Stimulated activated CD8-positive, alpha-beta memory T cell treated with anti-CD3 and anti-CD28 coated beads, Interleukin-2, amount 100 ng/mL, for 48 hours (primary cell): ENCODE data around the gene RBPJ.
"Not testable (repeated sequence)": the region's sequence is repeated elsewhere in the genome, so short reads cannot be mapped to it uniquely, and the experiment has no call there.

Experiments used
- DNase-seq, 2 donors: peaks; one replicate each; pipeline ENCODE4 v3.0.0-alpha.2; 2020; ENCODE audit warnings: low read depth in 2 of 2

RBPJ gene

GRCh38 chr4:26375551-26375950, 54.7 kb downstream of the RBPJ start:
- no peak for DNase-seq

DNA sequence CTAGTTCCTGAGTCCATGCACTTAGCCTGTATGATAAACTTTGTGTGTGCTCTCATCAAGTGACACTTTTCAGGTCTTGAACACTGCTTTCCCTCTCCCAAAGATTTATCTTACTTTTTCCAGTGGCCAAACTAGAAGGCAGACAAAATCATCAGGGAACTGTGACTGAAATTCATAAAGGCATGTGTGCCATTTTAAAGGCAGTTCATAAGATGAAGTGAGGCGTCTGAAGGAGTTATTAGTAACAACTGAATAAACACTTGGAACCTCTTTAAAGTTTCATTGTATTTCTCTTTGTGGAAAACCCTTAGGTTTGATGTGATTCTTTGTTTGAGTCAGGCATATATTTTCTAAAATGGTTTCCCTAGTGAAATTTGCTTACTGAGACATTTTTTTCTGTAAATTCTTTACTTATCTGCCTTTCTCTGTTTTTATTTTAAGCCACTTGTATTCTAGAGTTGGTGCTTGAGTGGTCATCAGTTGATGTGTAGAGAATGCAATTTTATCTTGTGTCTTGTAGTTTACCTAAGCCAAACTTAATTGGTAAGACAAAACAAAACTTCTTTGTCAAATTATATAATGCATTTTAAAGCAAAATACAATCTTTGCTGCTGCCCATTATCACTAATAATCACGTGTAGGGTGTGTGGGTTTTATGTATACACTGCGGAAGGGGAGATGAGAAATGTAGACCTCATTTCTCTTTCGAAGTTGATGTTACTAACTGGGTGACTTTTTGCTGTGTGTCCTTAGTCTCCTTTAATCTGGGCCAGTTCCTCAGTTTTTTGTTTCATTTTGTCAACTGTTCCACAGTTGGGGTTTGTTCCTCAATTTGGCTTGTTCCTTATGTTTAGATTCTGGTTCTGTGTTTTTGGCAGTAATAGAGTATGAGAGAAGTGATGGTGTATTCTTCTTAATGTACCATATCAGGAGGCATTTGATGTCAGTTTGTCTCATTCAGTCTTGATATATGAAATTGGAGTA, 56.8 kb downstream of the RBPJ start:
- DNase-seq = no peak

DNA sequence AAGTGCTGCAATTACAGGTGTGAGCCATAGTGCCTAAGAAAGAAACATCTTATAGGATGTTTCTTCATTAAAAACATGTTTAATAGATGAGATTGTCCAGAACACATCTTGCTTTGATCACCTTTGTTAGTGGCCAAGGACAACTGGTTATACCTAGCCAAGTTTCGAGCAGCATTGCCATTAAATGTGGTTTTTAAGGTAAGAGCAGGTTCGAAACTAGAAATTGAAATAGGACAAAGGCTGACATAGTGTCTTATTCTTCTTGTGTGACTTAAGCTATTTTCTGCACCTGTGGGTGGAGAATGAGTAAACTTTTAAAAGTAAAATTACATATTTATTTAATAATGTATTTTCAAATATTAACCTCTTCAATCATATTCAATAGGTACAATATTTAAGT, 59.0 kb downstream of the RBPJ start:
- DNase-seq = no peak

DNA sequence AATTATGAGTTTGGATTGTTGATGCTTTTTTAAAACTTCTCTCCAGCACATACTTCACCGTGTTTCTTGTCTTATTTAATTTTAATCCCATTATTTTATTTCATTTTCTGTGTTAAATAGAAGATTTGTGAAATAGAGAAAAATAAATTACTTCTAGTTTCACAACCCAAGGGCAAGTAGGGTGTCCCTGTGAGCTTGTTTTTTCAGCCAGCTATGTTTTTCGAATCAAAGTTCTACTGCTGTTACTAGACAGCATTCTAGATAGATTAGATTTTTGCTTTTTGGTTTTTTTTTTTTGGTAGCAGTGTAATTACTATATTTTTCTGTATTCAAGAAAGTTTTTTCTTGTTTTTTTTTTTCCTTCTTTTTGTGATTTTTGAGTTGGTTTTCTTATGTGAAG, 59.9 kb downstream of the RBPJ start:
- no peak for DNase-seq

- no peak for DNase-seq
Observed at GRCh38 chr4:26384380-26385057, 63.7 kb downstream of the RBPJ start.

GRCh38 chr4:26385690-26386089, 64.9 kb downstream of the RBPJ start:
- DNase-seq = no peak

DNA sequence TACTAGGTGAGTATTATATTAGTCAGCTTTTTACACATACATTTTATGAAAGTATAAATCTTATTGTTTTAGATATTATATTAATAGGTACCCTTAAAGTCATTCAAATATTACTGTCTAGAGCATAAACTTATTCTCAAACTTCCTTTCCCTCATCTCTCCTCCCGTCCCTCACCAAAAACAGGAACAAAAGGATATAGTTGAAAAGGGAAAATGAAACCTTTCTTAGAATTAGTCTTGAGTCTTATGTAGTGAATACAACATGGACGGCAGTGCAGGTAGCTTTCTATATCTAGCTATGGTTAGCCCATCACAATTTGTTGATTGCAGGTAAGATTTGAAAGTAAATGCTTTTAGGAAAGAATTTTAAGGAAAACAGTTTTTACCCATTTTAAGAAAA, 65.6 kb downstream of the RBPJ start:
- DNase-seq = no peak

DNA sequence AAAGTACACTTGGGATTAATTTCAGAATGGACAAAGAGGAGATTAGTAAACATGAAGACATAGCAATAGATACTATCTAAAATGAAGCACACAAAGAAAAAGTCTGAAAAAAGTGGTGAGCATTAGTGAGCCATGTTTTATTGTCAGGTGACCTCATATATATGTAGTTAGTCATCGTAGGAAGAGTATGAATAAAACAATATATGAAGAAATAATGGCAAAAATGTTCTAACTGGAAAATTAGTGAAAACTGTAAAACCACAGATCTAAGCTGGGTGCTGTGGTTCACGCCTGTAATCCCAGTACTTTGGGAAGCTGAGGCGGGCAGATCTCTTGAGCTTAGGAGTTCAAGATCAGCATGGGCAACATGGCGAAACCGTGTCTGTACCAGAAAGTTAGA, 67.9 kb downstream of the RBPJ start:
- no peak for DNase-seq

- DNase-seq = no peak
Observed at GRCh38 chr4:26397086-26397485, 76.3 kb downstream of the RBPJ start.

DNA sequence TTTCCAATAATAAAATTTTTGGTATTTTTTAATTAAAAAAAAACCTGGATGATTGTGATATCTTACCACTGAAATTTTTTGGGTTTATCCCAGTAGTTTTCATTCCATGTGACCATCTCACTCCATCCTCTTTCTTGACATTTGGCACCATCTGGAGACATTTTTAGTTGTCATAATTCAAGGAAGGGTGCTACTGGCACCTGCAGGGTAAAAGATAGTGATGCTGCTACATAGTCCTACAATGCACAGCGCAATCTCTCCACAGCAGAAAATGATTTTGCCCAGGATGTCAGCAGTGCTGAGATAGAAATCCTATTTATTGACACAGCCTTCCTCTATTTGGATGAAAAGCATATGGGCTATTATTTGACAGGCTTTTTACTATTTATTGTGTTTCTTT, 79.3 kb downstream of the RBPJ start:
- DNase-seq = no peak

- DNase-seq = not testable (repeated sequence)
Observed at GRCh38 chr4:26402017-26402416, 81.2 kb downstream of the RBPJ start.

DNA sequence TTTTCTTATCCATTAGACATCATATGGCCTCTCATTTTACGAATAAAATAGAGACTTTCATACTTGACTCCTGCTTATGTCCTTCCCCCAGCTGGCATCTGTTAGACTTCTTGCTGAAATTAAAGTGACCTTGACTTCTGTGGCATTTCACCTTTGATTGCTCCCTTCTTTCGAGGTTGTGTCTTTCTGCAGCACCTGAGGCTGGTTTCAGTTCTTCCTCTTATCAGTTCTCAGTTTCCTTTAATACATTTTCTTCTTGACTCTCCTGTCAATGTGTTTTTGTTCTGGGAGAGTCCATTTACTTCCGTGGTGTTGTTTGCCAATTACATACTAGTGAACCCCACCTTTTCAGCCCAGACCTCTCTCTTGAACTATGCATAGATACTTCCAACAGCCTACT, 81.6 kb downstream of the RBPJ start:
- DNase-seq = no peak

- DNase-seq = no peak
Observed at GRCh38 chr4:26404743-26405206, 84.0 kb downstream of the RBPJ start.

DNA sequence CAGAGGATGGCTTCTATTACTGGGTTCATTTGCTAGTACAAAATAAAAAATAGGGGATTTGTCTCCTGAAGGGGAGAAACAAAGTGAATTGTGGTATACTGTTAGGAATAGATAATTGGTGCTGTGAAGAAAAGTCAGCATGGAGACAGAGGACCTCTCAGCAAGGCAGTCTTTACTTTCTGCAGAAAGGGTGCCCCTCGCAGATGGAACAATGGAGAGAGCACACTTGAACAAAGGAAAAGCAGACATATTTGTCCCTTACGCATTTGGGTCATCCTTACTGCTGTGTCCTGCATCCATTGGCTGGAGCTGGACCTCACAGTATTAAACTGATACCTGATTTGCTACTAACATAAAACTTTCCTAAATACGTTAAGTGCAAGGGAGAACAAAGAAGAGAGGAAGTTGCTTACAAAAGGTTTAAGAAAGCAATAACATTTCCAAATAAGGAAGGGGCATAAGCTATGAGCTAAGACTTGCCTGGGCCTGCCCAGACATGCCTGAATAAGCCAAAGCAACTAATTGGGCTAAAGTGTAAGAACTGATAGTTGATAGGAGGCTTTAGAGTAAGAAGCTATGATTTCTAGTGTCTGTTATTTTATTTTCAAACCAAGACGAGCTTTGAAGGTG, 85.6 kb downstream of the RBPJ start:
- no peak for DNase-seq

DNA sequence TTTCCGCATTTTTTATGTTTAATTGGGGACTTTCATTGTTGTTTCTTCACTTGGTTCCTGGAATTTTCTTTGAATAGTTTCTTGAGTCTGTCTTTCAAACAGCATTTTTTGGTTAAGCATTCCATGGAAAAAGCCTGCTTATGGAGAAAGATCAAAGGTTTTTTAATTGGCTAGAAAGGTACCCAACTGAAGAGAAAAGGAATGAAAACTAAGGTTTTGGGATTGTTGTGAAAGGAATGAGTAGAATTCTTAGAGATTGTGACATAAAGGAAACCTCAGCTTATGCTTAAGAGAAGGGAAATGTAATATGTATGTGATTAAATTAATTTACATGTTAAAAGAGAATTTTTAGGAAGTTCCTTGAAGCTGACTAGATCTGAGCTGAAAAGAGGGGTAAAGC, 86.7 kb downstream of the RBPJ start:
- no peak for DNase-seq

GRCh38 chr4:26410385-26411293, 89.8 kb downstream of the RBPJ start:
- no peak for DNase-seq

- DNase-seq = no peak
Observed at GRCh38 chr4:26412381-26413372, 91.9 kb downstream of the RBPJ start.

- no peak for DNase-seq
Observed at GRCh38 chr4:26413582-26413981, 92.8 kb downstream of the RBPJ start.

GRCh38 chr4:26418107-26418506, 97.3 kb downstream of the RBPJ start:
- DNase-seq = no peak

DNA sequence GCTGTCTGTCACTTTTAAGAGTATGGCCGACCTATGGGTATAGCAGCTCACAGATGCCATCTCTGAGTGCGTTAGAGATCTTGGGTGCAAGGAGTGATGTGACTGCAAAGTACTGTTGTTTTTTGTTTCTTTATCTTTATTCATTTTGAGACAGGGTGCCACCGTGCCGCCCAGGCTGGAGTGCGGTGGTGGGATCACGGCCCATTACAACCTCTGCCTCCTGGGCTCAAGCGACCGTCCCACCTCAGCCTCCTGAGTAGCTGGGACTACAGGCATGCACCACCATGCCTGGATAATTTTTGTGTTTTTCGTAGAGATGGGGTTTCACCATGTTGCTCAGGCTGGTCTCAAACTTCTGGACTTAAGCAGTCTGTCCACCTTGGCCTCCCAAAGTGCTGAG, 98.0 kb downstream of the RBPJ start:
- no peak for DNase-seq
